ENCODE results near the gene EHBP1.

EHBP1 gene

DNA sequence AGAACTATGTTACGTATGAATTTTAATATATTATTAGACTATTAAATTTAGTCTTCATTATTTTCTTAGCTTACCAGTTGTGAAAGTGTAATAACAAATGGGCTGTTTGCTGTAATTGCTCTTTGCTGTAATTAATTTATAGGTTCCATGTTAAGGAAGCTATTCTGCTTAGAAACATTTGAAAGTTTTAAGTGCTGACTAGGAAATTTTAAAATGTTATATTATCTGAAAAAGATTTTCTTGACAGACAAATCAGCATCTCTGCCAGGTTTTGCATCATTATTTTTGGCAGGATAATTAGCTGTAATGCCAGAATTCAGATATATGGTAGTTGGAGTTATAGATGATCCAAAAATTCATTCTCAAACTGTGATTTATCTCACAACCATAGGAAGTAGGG is 387.3 kb downstream of the EHBP1 start:
- DNase-seq, result no peak

DNA sequence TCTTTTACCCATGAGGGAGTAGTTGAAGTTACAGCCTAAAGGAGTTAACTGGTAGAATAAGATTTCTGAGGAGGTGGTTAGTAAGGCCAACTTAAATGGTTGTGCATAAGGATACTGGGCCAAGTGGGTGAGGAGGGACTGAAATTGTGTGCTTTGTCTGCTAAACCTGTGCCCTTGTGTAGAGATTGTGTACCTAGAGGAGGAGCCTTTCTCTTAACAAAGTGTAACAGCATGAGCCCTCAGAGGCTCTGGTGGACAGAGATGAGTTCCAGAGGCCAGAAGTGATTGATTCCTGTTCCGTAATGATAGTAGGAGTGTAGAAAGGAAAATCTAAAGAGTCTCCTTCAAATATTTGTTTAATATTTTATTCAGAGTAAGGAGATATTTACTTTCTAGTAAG is 388.0 kb downstream of the EHBP1 start:
- no peak for DNase-seq
